HG03108 (cell line): Measurements from ENCODE around the gene C2orf74.
"Not testable (repeated sequence)": the region's sequence is repeated elsewhere in the genome, so short reads cannot be mapped to it uniquely, and the experiment has no call there.

ENCODE experiments used
- ATAC-seq: cut with Tn5 transposase; IDR thresholded peaks from one replicate; pipeline ENCODE4 v1.9.1; 2021; ENCODE audit warnings: moderate library complexity; ENCODE audit not compliant: unreplicated experiment

Gene C2orf74

GRCh38 chr2:61161888-61162287 lies at the start of gene C2orf74:
TSS of gene C2orf74 (plus strand) at chr2:61162188. CDS start at chr2:61162515, 327 bp downstream.
- no peak for ATAC-seq

DNA sequence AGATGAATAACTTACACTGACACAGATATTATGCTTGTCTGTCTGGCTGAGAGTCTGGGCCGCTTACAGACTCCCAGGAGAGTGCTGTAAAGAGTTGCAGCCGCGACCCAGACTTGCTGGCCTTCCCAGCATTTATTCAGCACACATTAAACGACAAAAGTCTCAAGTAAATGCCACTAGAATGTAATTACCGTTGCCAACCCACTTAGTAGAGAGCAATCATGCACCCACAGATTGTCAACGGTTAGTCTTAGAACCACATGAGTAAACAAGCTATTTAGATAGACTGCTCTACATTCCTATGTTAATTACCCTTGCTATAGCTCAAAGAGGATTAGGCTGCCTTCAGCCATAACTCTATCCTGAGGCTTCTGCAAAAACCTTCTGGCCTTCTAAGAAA lies 47.8 kb upstream of the C2orf74 start:
- ATAC-seq, result no peak

- no peak for ATAC-seq
Measured at GRCh38 chr2:61116302-61116701, 45.7 kb upstream of the C2orf74 start.

DNA sequence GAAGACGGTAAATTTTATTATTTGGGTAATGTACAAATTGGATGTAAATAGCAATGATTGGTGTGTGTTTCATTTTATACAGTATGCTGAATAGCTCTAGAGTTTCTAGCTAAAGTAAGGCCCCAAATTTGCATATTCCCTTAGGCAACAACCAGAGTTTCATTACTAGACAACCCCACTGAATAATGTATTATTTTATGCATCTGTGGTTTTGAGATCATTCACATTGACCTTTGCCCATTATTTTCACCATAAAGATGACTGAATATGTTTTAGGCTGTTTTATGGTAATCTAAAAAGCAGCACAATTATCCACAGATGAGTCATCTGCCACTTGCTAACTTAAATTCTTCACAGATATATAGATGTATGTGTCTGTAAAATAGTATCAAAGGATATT lies 44.5 kb upstream of the C2orf74 start:
- no peak for ATAC-seq

GRCh38 chr2:61125123-61125710 lies 36.8 kb upstream of the C2orf74 start:
- ATAC-seq, result no peak

- ATAC-seq, result no peak
Measured at GRCh38 chr2:61125798-61126197, 36.2 kb upstream of the C2orf74 start.

DNA sequence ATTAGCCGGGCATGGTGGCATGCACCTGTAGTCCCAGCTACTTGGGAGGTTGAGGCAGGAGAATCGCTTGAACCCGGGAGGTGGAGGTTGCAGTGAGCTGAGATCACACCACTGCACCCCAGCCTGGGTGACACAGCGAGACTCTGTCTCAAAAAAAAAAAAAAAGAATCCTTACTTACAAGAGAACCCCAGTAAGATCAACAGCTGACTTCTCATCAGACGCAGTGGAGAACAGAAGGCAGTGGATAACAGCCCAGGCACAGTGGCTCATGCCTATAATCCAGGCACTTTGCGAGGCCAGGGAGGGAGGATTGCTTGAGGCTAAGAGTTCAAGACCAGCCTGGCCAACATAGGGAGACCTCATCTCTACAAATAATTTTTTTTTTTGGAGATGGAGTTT lies 33.9 kb upstream of the C2orf74 start:
- ATAC-seq, result not testable (repeated sequence)

DNA sequence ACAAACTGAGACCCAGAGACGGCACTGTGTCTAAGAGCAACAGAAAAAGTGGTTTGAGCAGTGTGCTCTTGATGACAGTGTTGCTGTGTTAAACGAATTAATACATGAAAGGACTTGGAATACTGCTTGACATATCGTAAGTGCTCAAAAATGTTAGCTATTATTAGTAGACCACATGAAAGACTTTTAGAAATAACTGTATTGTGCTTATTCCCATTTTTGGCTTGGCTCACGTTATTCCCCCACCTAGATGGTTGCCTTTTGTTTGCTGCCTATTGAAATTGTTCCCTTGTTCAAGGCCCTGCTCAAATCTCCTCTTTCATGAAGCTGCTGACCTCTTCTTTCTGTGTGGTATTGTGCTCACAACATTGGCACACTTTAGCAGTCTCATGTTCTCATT lies 27.8 kb upstream of the C2orf74 start:
- ATAC-seq, result no peak

DNA sequence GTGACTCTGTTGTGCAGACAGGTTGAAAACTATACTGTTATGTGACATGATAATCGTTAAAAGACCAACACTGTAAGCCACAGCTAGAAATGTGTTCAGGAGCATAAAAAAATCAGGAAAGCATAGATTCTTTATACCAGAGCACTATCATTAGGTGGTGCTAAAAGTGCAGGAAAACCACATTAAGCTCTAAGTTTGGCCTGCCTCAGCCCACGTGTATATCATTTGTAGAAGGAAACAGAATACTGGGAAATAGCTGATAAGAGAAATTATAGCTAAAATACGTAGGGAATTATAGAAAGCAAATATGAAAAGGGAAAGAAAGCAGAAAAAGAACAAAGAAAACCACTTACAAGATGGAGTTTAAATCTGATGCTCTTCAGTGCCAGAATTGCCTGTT lies 26.5 kb upstream of the C2orf74 start:
- no peak for ATAC-seq

DNA sequence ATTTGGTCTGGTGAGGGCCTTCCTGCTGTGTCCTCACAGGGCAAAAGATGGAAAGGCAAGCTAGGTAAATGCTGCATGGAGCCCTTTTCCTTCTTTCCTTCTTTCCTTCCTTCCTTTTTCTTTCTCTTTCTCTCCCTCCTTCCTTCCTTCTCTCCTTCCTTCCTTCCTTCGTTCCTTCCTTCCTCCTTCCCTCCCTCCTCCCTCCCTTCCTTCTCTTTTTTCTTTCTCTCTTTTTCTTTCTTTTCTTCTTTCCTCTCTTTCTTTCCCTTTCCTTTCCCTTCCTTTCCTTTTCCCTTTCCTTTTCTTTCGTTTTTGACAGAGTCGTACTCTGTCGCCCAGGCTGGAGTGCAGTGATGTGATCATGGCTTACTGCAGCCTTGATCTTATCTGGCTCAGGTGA lies 23.1 kb upstream of the C2orf74 start:
- no peak for ATAC-seq

- no peak for ATAC-seq
Measured at GRCh38 chr2:61141151-61141550, 20.8 kb upstream of the C2orf74 start.

DNA sequence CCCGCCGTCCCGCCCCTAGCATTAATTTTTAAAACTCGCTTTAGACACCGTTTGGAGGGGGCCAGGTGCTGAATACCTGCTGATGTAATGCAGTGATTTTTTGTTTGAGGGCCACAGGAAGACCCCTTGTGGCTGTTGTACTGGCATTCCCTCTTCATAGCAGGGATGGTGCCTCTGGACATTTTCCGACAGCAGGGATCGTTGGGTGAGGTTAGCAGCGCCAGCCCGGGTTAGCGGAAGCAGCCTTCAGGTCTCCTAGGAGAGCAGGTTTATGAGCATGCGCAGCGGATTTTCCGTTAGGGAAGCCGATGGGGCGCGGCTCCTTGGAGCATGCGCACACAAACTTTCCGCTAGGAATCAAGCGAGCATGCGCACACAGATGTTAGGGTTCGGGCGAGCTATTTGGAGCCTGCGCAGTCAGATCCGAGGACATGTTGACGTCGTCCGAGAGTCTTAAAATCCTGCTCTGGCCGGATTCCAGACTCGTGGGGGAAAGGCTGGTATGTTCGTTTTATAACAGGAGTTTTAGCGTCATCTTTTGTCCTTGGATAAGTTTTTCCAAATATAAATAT lies 17.2 kb upstream of the C2orf74 start:
- ATAC-seq, result peak; percentile 96

DNA sequence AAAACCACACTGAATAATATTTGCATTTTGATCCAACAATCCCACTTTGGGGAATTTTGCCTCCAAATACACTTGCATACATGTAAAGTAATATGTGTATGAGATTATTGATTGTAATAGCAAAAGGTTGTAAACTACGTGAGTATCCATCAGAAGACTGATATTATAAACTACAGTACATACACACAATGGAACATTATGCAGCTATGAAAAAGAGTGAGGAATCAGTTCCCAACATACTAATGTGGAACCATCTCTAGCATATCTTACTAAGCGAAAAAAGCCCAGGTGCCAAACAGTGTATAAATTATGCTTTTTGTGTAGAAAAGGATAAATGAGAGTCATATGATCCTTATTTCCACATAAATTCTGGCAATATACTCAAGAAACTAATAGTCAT lies 16.0 kb upstream of the C2orf74 start:
- ATAC-seq, result no peak

DNA sequence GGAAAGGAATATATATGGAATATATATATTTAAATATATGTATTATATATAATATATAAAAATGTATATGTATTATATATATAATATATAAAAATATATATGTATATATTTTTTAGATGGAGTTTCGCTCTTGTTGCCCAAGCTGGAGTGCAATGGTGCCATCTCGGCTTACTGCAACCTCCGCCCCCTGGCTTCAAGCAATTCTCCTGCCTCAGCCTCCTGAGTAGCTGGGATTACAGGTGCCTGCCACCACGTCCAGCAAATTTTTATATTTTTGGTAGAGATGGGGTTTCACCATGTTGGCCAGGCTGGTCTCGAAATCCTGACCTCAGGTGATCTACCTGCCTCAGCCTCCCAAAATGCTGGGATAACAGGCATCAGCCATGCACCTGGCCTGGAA lies 13.9 kb upstream of the C2orf74 start:
- ATAC-seq, result not testable (repeated sequence)

- ATAC-seq, result no peak
Measured at GRCh38 chr2:61149074-61149473, 12.9 kb upstream of the C2orf74 start.

DNA sequence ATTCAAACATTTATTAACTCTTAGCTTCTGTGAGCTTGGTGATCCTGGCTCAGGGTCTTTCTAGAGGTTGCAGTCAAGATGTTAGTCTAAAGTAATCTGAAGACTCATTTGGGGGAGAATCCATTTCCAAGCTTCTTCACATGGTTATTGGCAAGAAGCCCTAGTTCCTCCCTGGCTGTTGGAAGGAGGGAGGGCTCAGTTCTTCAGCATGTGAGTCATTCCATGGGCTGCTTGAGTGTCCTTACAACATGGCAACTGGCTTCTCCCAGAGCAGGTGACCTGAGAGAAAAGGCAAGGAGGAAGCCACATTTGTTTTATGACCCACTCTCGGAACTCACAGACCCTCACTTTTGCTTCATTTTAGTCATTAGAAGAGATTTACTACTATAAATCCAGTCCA lies 10.6 kb upstream of the C2orf74 start:
- no peak for ATAC-seq

DNA sequence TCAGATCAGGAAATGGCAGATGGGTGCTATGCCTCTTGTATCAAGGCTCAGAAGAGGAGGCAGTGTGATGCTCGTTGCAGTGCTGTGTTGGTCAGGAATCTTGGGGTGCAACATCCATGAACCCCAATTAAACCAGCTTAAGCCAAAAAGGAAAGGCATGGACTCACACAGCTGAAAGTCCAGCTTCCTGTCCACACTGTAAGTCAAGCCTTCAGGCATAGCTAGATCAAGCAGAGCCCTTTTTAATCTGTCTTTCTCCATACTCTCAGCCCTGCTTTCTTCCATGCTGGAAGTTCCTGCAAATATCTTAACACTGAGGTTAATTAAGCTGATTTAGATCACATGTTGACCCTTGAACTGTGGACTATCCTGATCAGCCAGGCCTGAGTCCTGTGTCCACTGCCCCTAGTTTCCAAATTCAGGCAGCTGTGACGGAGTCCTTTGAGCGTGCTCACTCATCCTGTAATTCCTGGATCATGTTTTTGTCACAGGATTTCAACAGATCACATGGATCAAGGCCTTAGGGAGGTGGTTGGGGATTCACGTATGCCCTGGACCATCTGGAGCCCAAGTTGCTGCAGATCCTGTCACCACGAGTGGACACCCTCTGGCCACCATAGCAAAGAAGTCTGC lies 4.5 kb upstream of the C2orf74 start:
- no peak for ATAC-seq

DNA sequence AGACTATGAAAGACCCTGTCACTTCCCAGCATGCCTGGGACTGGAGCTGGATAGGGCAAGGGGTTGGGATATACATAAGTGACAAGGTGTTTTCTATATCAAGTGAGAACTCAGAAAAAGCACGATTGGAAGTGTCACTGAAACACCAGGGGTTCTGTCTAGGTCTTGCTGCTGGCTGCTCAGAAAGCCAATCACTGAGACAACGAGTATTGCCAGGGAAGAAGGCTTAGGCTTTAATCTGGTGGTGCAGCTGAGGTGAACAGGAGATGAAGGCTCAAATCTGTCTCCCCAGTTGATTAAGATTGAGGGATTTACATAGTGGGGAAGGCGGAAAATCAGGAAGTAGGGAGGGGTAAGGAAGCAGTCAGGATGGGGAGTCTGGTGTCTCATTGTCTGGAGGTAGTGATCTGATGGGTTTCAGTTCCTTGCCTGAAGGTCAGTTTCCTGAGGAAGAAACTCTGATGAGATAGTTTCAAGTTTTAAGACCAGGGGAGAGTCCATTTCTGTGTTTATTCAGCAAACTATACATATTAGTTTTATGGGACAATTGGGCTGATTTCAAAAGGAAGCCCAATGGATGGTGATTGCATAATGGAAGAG lies 3.5 kb upstream of the C2orf74 start:
- ATAC-seq, result no peak

DNA sequence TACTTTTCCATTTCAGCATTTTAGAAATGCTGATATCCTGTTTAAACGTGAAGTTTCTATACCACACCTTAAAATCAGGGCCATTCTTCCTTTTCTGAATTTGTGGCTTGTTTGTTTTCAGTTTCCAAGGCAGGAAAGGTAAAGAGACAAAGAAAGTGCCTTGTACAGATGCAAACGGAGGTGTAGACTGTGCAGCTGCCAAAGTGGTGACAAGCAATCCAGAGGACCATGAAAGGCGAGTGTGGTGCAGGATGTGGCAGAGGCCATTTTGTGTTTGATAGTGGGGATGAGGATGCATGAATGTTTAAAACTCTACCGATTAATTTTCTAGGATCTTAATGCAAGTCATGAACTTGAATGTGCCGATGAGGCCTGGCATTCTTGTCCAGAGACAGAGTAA lies 733 bp downstream of the C2orf74 start:
- no peak for ATAC-seq

GRCh38 chr2:61165082-61165481 lies 3.1 kb downstream of the C2orf74 start:
- ATAC-seq, result not testable (repeated sequence)

GRCh38 chr2:61165946-61166345 lies 4.0 kb downstream of the C2orf74 start:
- no peak for ATAC-seq

DNA sequence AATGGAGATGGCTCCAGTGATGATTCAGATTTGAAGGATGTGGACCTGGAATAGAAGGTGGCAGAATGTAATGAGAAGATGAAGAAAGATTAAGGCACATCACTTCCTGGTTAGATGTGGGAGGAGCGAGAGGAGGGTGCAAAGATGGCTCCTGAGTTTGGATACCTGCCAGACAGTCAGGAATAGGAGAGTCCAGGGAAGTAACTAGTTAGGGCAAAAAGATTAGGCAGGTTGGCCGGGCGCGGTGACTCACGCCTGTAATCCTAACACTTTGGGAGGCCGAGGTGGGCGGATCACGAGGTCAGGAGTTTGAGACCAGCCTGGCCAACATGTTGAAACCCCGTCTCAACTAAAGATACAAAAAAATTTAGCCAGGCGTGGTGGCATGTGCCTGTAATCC lies 5.6 kb downstream of the C2orf74 start:
- ATAC-seq, result no peak
